PC-3 (cell line): ENCODE measurements around the gene SLC24A3. TPM values are rescaled to one million over a fixed set of nuclear protein-coding genes. Genes with fewer than 3 reads are reported as not detected.
A peak's percentile ranks its signal among the peaks of the same experiment; 100 is the strongest.

Experiments used
- ATAC-seq: fragments of 200-7000 bp; cut with Tn5 transposase; 2 replicates; pipeline ENCODE4 v1.9.1; 2020; ENCODE audit warnings: mild to moderate bottlenecking, moderate library complexity
- BruUV-seq: library from RNA; stranded (reverse); fragments of 400-500 nt; replicated peaks from 2 replicates; lab custom pipeline; 2021; lab: Mats Ljungman, UMichigan
- CTCF ChIA-PET: fragments of 300-600 bp; sonication (Branson Sonifier 250); formaldehyde crosslinking; loops from one replicate; lab custom pipeline; 2022; ENCODE audit warnings: antibody characterized with exemption; lab: Charles Lee
- POLR2A ChIA-PET: fragments of 300-600 bp; sonication (Branson Sonifier 250); formaldehyde crosslinking; loops from one replicate; lab custom pipeline; 2022; ENCODE audit warnings: antibody characterized with exemption; ENCODE audit not compliant: unreplicated experiment; lab: Charles Lee
- DNase-seq: peaks from one replicate; pipeline ENCODE4 v3.0.0-alpha.2; 2015
- H2AFZ ChIP-seq: fragments of 300-600 bp; sonication (generic); 2 replicates; pipeline ENCODE4 v1.6.0; 2016; ENCODE audit warnings: antibody characterized with exemption, low read length
- H3F3A ChIP-seq: fragments of 300-600 bp; sonication (generic); one replicate; pipeline ENCODE4 v1.6.0; 2017; ENCODE audit warnings: antibody characterized with exemption, low read length, control low read depth, mild to moderate bottlenecking; ENCODE audit not compliant: unreplicated experiment
- H3K27ac ChIP-seq: fragments of 300-600 bp; sonication (generic); 2 replicates; pipeline ENCODE4 v1.5.1; 2016; ENCODE audit warnings: mild to moderate bottlenecking, low read length
- H3K27me3 ChIP-seq: fragments of 300-600 bp; sonication (generic); 2 replicates; pipeline ENCODE4 v1.6.1; 2016; ENCODE audit warnings: low read length, mixed read lengths
- H3K36me3 ChIP-seq: fragments of 300-600 bp; sonication (generic); 2 replicates; pipeline ENCODE4 v1.6.1; 2016; ENCODE audit warnings: low read depth, mixed run types, low read length, mixed read lengths
- H3K4me1 ChIP-seq: fragments of 300-600 bp; sonication (generic); 2 replicates; pipeline ENCODE4 v1.5.1; 2016; ENCODE audit warnings: low read length; ENCODE audit not compliant: insufficient read depth
- H3K4me2 ChIP-seq: fragments of 300-600 bp; sonication (generic); 2 replicates; pipeline ENCODE4 v1.6.0; 2016; ENCODE audit warnings: low read length
- H3K4me3 ChIP-seq: fragments of 300-600 bp; sonication (generic); 2 replicates; pipeline ENCODE4 v1.5.1; 2016; ENCODE audit warnings: mild to moderate bottlenecking, low read length, mixed read lengths
- H3K79me2 ChIP-seq: fragments of 300-600 bp; sonication (generic); 2 replicates; pipeline ENCODE4 v1.6.1; 2017; ENCODE audit warnings: low read length, mixed read lengths
- H3K9ac ChIP-seq: fragments of 300-600 bp; sonication (generic); 2 replicates; pipeline ENCODE4 v1.6.0; 2016; ENCODE audit warnings: mild to moderate bottlenecking, low read length
- H3K9me2 ChIP-seq: fragments of 300-600 bp; sonication (generic); replicated peaks from 2 replicates; pipeline ENCODE4 v1.6.1; 2016; ENCODE audit warnings: mixed run types, low read length, mixed read lengths
- H3K9me3 ChIP-seq: fragments of 300-600 bp; sonication (generic); 2 replicates; pipeline ENCODE4 v1.6.1; 2016; ENCODE audit warnings: low read length, mixed read lengths
- H4K20me1 ChIP-seq: fragments of 300-600 bp; sonication (generic); 2 replicates; pipeline ENCODE4 v1.6.1; 2016; ENCODE audit warnings: low read length, mixed read lengths
- EZH2phosphoT487 ChIP-seq: fragments of 300-600 bp; sonication (generic); IDR thresholded peaks from 2 replicates; pipeline ENCODE4 v1.6.1; 2018; ENCODE audit warnings: mild to moderate bottlenecking, antibody characterized with exemption, low read length, borderline replicate concordance
- intact Hi-C: fragments of 100-400 bp; cut with micrococcal nuclease; formaldehyde crosslinking; loops from 2 replicates; pipeline ENCODE4 v1.9.0; 2023
- total RNA-seq: library from RNA; depleted of rRNA; stranded (reverse); fragments of >200 nt; gene quantifications from 2 replicates; pipeline ENCODE4 v1.2.3, GENCODE V29; 2014
- TF ChIP-seq, protein P1 (sequence below): fragments of 300-600 bp; sonication (generic); conservative IDR thresholded peaks from 2 replicates; pipeline ENCODE4 v1.5.1; 2017; ENCODE audit warnings: antibody characterized with exemption, low read depth, mild to moderate bottlenecking, low read length

SLC24A3 gene
- total RNA-seq, 1 experiment from 2014 or later, result 0.11 TPM

DNA sequence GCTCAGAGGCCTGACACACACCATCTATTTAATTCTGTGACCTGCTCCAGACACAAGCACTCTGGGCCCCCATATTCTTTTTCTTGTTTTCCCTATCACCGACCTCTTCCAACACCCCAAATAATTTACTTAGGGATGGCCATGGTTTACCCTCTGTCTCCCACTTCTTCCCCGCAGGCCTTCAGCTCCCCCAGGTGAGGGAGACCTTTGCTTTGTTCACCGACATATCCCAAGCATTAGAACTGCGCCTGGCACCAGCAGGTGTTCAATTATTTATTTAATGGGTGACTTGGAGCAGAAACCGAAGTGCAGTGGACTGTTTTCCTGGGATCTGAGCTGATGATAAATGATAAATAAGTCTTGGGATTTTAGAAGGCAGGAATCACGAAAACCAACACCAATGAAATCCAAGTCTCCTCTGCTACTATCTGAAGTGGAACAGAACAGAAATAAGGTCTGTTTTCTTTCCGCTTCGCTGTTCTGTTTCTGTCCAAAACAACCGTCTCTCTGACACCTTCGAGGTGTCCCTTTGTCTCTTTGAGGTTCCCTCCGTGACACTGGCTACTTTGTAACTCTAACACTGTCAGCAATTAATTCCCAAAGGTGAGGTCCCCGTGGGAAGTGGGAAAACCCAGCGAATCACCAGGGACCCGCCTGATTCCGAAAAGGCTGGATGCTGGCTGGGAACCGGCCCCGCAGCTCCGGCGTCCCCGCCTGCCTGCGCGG, 544.5 kb downstream of the SLC24A3 start:
- intact Hi-C loops, result loop anchor here (1.0 kb wide), 2 partner anchors 27 to 69 kb away; no protein-coding TSS in a partner anchor
- peak; percentile 23 for DNase-seq
- Histone ChIP-seq H3K9ac (peak overlapping the region; percentile 92), H3K9me3 (no peaks in the 10 kb centered on the region), H3K9me2 (no peaks in the 10 kb centered on the region), H3K4me1 (peaks cover 32% of the 10 kb centered on the region), H3K27ac (peak overlapping the region; percentile 87), H3K27me3 (no peaks in the 10 kb centered on the region), H3F3A (no peaks in the 10 kb centered on the region), H3K4me2 (peak overlapping the region; percentile 95), H3K36me3 (no peaks in the 10 kb centered on the region), H2AFZ (peak overlapping the region; percentile 86), H3K4me3 (peak overlapping the region; percentile 89), H3K79me2 (peaks cover 19% of the 10 kb centered on the region), H4K20me1 (no peaks in the 10 kb centered on the region)
- ChIA-PET CTCF (interaction anchor here (0.8 to 1.9 kb wide), 3 partner anchors 19 to 218 kb away, joined by 3 to 6 read pairs (median 3); no protein-coding TSS in a partner anchor), POLR2A (interaction anchor here (0.5 to 1.5 kb wide), 10 partner anchors 10 to 957 kb away, joined by 3 to 15 read pairs (median 6); no protein-coding TSS in a partner anchor)
- no peak for ATAC-seq
- TF ChIP-seq, protein P1, sequence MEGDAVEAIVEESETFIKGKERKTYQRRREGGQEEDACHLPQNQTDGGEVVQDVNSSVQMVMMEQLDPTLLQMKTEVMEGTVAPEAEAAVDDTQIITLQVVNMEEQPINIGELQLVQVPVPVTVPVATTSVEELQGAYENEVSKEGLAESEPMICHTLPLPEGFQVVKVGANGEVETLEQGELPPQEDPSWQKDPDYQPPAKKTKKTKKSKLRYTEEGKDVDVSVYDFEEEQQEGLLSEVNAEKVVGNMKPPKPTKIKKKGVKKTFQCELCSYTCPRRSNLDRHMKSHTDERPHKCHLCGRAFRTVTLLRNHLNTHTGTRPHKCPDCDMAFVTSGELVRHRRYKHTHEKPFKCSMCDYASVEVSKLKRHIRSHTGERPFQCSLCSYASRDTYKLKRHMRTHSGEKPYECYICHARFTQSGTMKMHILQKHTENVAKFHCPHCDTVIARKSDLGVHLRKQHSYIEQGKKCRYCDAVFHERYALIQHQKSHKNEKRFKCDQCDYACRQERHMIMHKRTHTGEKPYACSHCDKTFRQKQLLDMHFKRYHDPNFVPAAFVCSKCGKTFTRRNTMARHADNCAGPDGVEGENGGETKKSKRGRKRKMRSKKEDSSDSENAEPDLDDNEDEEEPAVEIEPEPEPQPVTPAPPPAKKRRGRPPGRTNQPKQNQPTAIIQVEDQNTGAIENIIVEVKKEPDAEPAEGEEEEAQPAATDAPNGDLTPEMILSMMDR, result peak; percentile 36
- no peak for TF ChIP-seq EZH2phosphoT487
- BruUV-seq, result no TSS peak

DNA sequence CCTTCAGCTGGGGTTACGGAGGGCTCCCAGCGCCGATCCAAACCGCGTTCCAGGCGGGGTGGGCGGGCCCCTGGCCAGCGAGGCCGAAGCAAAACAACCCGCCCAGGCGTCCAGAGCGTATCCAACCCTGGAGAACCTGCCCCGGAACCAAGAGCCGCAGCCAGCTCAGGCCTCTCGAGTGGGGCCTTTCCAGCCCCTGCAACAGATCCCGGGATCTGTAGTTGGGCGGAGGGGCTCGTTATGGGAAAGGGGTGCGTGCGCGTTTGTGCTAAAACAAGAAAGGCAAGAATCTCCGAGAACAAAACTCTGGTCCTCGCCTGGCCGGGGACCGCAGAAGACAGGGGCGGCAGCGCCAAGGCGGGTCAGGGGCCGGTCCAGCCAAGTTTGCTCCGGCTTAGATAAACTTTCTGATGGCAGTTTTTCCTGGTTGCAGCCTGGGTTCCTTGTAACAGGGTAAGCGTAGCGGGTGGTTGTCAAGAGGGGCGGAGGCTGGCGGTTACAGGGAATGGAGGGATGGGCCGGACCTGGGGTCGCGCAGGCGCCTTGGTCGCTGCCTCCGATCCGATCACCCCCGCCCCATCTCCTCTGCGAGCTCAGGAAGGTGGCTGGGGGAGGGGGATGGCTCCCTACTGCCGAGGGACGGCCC, 545.2 kb downstream of the SLC24A3 start:
- intact Hi-C loops, result loop anchor here (1.0 to 2.0 kb wide), 6 partner anchors 18 to 69 kb away; no protein-coding TSS in a partner anchor
- DNase-seq (peak; percentile 96), ATAC-seq (peak; percentile 77)
- no peaks in the 10 kb centered on the region for H3F3A ChIP-seq
- H3K79me2 ChIP-seq, result peaks cover 19% of the 10 kb centered on the region
- ChIA-PET POLR2A (interaction anchor here (0.5 to 1.5 kb wide), 17 partner anchors 10 to 956 kb away, joined by 3 to 22 read pairs (median 6); no protein-coding TSS in a partner anchor), CTCF (interaction anchor here (0.5 to 1.9 kb wide), 8 partner anchors 18 to 1481 kb away, joined by 3 to 11 read pairs (median 4); no protein-coding TSS in a partner anchor)
- peak overlapping the region; percentile 95 for H3K4me2 ChIP-seq
- H3K9me2 ChIP-seq, result no peaks in the 10 kb centered on the region
- peak overlapping the region; percentile 89 for H3K4me3 ChIP-seq
- peak overlapping the region; percentile 92 for H3K9ac ChIP-seq
- H3K9me3 ChIP-seq, result no peaks in the 10 kb centered on the region
- peaks cover 32% of the 10 kb centered on the region for H3K4me1 ChIP-seq
- H3K27ac ChIP-seq, result peak overlapping the region; percentile 87
- peak overlapping the region; percentile 86 for H2AFZ ChIP-seq
- no peaks in the 10 kb centered on the region for H4K20me1 ChIP-seq
- H3K27me3 ChIP-seq, result no peaks in the 10 kb centered on the region
- TF ChIP-seq EZH2phosphoT487, result no peak
- no peaks in the 10 kb centered on the region for H3K36me3 ChIP-seq
- TSS peak; percentile 49 for BruUV-seq

DNA sequence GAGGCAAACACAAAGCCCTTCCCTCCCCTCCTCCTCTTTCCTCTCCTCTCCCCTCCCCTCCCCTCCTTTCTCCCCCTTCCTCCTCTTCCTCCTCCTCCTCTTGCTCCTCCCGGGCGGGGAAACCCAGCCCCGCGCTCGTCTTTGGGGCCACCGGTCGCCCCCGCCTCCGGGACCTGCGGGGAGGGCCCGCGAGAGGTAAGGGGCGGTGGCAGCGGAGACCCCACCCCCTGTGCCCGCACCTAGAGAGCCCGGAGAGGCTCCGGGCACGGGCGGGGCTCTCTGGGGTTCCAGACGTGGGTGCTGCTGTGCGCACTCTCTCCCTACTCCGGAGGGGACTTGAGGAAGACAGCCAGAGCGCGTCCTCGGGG, 545.7 kb downstream of the SLC24A3 start, which contains the start of gene RIN2:
RIN2 (plus strand) TSS at position 126 of the 368 bp plus-strand sequence. CDS start 131,344 bp downstream, outside the sequence.
- ChIA-PET CTCF (interaction anchor here (0.6 to 1.9 kb wide), 5 partner anchors 18 to 1481 kb away, joined by 3 to 11 read pairs (median 6); no protein-coding TSS in a partner anchor), POLR2A (interaction anchor here (0.6 to 1.5 kb wide), 11 partner anchors 17 to 463 kb away, joined by 3 to 22 read pairs (median 8); no protein-coding TSS in a partner anchor)
- DNase-seq (no peak), ATAC-seq (peak; percentile 73)
- peak within 1 kb of the TSS; percentile 89 for H3K4me3 ChIP-seq
- TF ChIP-seq, protein P1, result no peak
- intact Hi-C loops, result loop anchor here (1.0 to 2.0 kb wide), 4 partner anchors 17 to 66 kb away; no protein-coding TSS in a partner anchor
- peak within 1 kb of the TSS; percentile 95 for H3K4me2 ChIP-seq
- no peaks in the 10 kb centered on the region for H4K20me1 ChIP-seq
- H3K79me2 ChIP-seq, result peaks cover 19% of the 10 kb centered on the region
- no peaks in the 10 kb centered on the region for H3K27me3 ChIP-seq
- no peaks in the 10 kb centered on the region for H3K9me3 ChIP-seq
- H3K4me1 ChIP-seq, result peaks cover 32% of the 10 kb centered on the region
- BruUV-seq, result no TSS peak
- no peaks in the 10 kb centered on the region for H3K36me3 ChIP-seq
- H2AFZ ChIP-seq, result peak within 1 kb of the TSS; percentile 86
- peak within 1 kb of the TSS; percentile 92 for H3K9ac ChIP-seq
- H3K27ac ChIP-seq, result peak within 1 kb of the TSS; percentile 87
- no peaks in the 10 kb centered on the region for H3F3A ChIP-seq
- H3K9me2 ChIP-seq, result no peaks in the 10 kb centered on the region
